CD4-positive, alpha-beta memory T cell (primary cell): ENCODE results near the gene TRMT6. TPM values are rescaled to one million over a fixed set of nuclear protein-coding genes. Genes with fewer than 3 reads are reported as not detected.
A peak's percentile ranks its signal among the peaks of the same experiment; 100 is the strongest.

Experiments used
- CTCF ChIA-PET: fragments of 350-600 bp; sonication (Branson Sonifier 250); formaldehyde crosslinking; loops from one replicate; lab custom pipeline; 2021; ENCODE audit warnings: inconsistent platforms; ENCODE audit not compliant: partially characterized antibody; lab: Charles Lee
- POLR2A ChIA-PET: fragments of 350-600 bp; sonication (Branson Sonifier 250); formaldehyde crosslinking; loops from one replicate; lab custom pipeline; 2021; ENCODE audit not compliant: partially characterized antibody; lab: Charles Lee
- DNase-seq, 5 donors: peaks; one replicate each; pipeline versions ENCODE4 v3.0.0 to v3.0.0-alpha.2; 2020 to 2022; ENCODE audit warnings: mixed read lengths in 1 of 5
- H3K27ac ChIP-seq: one replicate; pipeline ENCODE4 v1.7.0; 2013; ENCODE audit warnings: low read depth, low read length
- H3K27me3 ChIP-seq: 2 replicates; pipeline ENCODE4 v1.7.0; 2013; ENCODE audit warnings: mild to moderate bottlenecking, low read length, moderate library complexity; ENCODE audit not compliant: insufficient read depth
- H3K36me3 ChIP-seq: 2 replicates; pipeline ENCODE4 v1.7.0; 2013; ENCODE audit warnings: mild to moderate bottlenecking, low read length, moderate library complexity; ENCODE audit not compliant: insufficient read depth
- H3K4me1 ChIP-seq: 2 replicates; pipeline ENCODE4 v1.7.0; 2013; ENCODE audit warnings: mild to moderate bottlenecking, low read length, moderate library complexity; ENCODE audit not compliant: insufficient read depth
- H3K4me3 ChIP-seq, 2 donors: one replicate each; pipeline ENCODE4 v1.7.0; 2013; ENCODE audit warnings: low read length in 2 of 2, mild to moderate bottlenecking in 1 of 2
- H3K9me3 ChIP-seq, 2 donors: one replicate each; pipeline ENCODE4 v1.7.0; 2013; ENCODE audit warnings: low read length in 2 of 2, control low read depth in 1 of 2; ENCODE audit not compliant: control insufficient read depth in 1 of 2
- H3K27ac Mint-ChIP-seq, 7 donors: one replicate each; pipeline ENCODE4 v1.8.0; 2020 to 2021; ENCODE audit warnings: mixed read lengths in 7 of 7, mild to moderate bottlenecking in 6 of 7, inconsistent platforms in 3 of 7, moderate library complexity in 3 of 7
- H3K27me3 Mint-ChIP-seq, 2 donors: one replicate each; pipeline ENCODE4 v1.8.0; 2020 to 2021; ENCODE audit warnings: mixed read lengths in 2 of 2
- H3K36me3 Mint-ChIP-seq, 2 donors: one replicate each; pipeline ENCODE4 v1.8.0; 2020 to 2021; ENCODE audit warnings: mixed read lengths in 2 of 2, inconsistent platforms in 1 of 2, mild to moderate bottlenecking in 1 of 2
- H3K4me1 Mint-ChIP-seq, 4 donors: one replicate each; pipeline ENCODE4 v1.8.0; 2020 to 2021; ENCODE audit warnings: mixed read lengths in 4 of 4, mild to moderate bottlenecking in 1 of 4
- H3K4me3 Mint-ChIP-seq, 8 donors: one replicate each; pipeline ENCODE4 v1.8.0; 2020 to 2021; ENCODE audit warnings: mixed read lengths in 8 of 8, mild to moderate bottlenecking in 7 of 8, moderate library complexity in 6 of 8, inconsistent platforms in 3 of 8
- H3K9me3 Mint-ChIP-seq, 8 donors: one replicate each; pipeline ENCODE4 v1.8.0; 2020 to 2021; ENCODE audit warnings: mixed read lengths in 8 of 8, mild to moderate bottlenecking in 5 of 8, inconsistent platforms in 3 of 8, moderate library complexity in 1 of 8
- intact Hi-C: fragments of 100-400 bp; cut with micrococcal nuclease; formaldehyde crosslinking; loops from one replicate; pipeline ENCODE4 v1.15.1; 2023
- polyA plus RNA-seq, 2 donors: library from polyadenylated mRNA; unstranded; fragments of 300-500 nt; fragmentation: Illumina TruSeq; gene quantifications; one replicate each; pipeline ENCODE4 v1.2.3, GENCODE V29; 2021
- total RNA-seq, 2 experiments: library from RNA; stranded (reverse); gene quantifications; one replicate each; pipeline ENCODE4 v1.2.3, GENCODE V29; 2021

The TRMT6 gene
- total and polyA plus RNA-seq, 4 experiments from 2014 or later: 13.4 to 21.0 (median 18.1) TPM

- Histone ChIP-seq H3K36me3 (no peaks in the 10 kb centered on the region), H3K4me3 (no peak overlapping the region), H3K27me3 (peaks cover 12% of the 10 kb centered on the region), H3K4me1 (peaks cover 9% of the 10 kb centered on the region), H3K9me3 (no peaks in the 10 kb centered on the region), H3K27ac (no peak overlapping the region)
- POLR2A ChIA-PET: no interaction called here
- Mint-ChIP-seq H3K4me1 (peaks cover 6 to 14% (median 10%) of the 10 kb centered on the region in 4 donors), H3K27ac (no peak overlapping the region), H3K36me3 (no peaks in the 10 kb centered on the region), H3K4me3 (peak overlapping the region in 1 of 8 donors; percentile 78), H3K27me3 (peaks cover 29 to 35% of the 10 kb centered on the region in 2 donors), H3K9me3 (peaks cover 0 to 4% (median 0%) of the 10 kb centered on the region in 8 donors)
- DNase-seq: no peak
- intact Hi-C loops: no loop called here
- CTCF ChIA-PET: no interaction called here
Measured at GRCh38 chr20:5910186-5910585, 40.1 kb downstream of the TRMT6 start.

- Histone ChIP-seq H3K4me3 (no peak overlapping the region), H3K27me3 (peaks cover 12% of the 10 kb centered on the region), H3K27ac (no peak overlapping the region), H3K9me3 (no peaks in the 10 kb centered on the region), H3K36me3 (no peaks in the 10 kb centered on the region), H3K4me1 (peaks cover 9% of the 10 kb centered on the region)
- CTCF ChIA-PET: no interaction called here
- DNase-seq: no peak
- Mint-ChIP-seq H3K4me3 (no peak overlapping the region), H3K27ac (no peak overlapping the region), H3K27me3 (peaks cover 29 to 35% of the 10 kb centered on the region in 2 donors), H3K9me3 (peaks cover 0 to 4% (median 0%) of the 10 kb centered on the region in 8 donors), H3K36me3 (no peaks in the 10 kb centered on the region), H3K4me1 (peaks cover 6 to 14% (median 10%) of the 10 kb centered on the region in 4 donors)
- POLR2A ChIA-PET: no interaction called here
- intact Hi-C loops: no loop called here
Measured at GRCh38 chr20:5908981-5909380, 41.4 kb downstream of the TRMT6 start.

- no peak for DNase-seq
- CTCF ChIA-PET: no interaction called here
Measured at GRCh38 chr20:5900908-5901307, 49.4 kb downstream of the TRMT6 start.

GRCh38 chr20:5899444-5899843 lies 50.9 kb downstream of the TRMT6 start:
- Mint-ChIP-seq H3K4me1 (no peaks in the 10 kb centered on the region), H3K36me3 (no peaks in the 10 kb centered on the region), H3K27me3 (peaks cover 8 to 15% of the 10 kb centered on the region in 2 donors), H3K4me3 (no peak overlapping the region), H3K27ac (no peak overlapping the region), H3K9me3 (peaks cover 0 to 4% (median under 1%) of the 10 kb centered on the region in 8 donors)
- intact Hi-C loops: no loop called here
- ChIA-PET POLR2A (no interaction called here), CTCF (no interaction called here)
- Histone ChIP-seq H3K27me3 (no peaks in the 10 kb centered on the region), H3K36me3 (no peaks in the 10 kb centered on the region), H3K27ac (no peak overlapping the region), H3K4me3 (no peak overlapping the region), H3K4me1 (no peaks in the 10 kb centered on the region), H3K9me3 (no peaks in the 10 kb centered on the region)
- DNase-seq: no peak

More at GRCh38 chr20:5900908-5901307, 49.4 kb downstream of the TRMT6 start:
- H3K36me3 Mint-ChIP-seq: no peaks in the 10 kb centered on the region
- Histone ChIP-seq H3K9me3 (no peaks in the 10 kb centered on the region), H3K4me3 (no peak overlapping the region), H3K4me1 (no peaks in the 10 kb centered on the region), H3K36me3 (no peaks in the 10 kb centered on the region), H3K27ac (no peak overlapping the region), H3K27me3 (no peaks in the 10 kb centered on the region)
- H3K4me1 Mint-ChIP-seq: no peaks in the 10 kb centered on the region
- H3K27me3 Mint-ChIP-seq: peaks cover 7 to 12% of the 10 kb centered on the region in 2 donors
- H3K4me3 Mint-ChIP-seq: no peak overlapping the region
- H3K27ac Mint-ChIP-seq: no peak overlapping the region
- intact Hi-C loops: no loop called here
- POLR2A ChIA-PET: no interaction called here
- H3K9me3 Mint-ChIP-seq: peaks cover 0 to 4% (median 0%) of the 10 kb centered on the region in 8 donors

DNA sequence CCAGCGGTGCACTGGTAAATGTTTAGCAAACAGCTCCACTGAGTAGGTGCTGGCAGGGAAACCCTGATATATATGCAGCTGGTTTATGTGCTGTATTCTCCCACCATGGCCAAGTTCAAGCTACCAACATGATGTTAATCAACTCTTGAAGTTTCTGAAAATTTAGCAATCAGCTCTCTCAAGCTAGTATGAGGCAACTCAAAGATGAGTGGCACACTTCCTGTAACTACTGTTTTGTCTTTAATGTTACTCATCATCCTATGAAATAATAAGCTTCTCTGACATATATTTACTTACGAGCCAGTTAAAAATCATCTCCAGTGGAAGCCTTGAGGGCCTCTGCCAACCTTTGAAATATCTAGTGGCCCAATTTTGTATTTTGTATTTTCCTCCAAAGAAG lies 54.7 kb downstream of the TRMT6 start:
- no peak for DNase-seq
- intact Hi-C loops: no loop called here
- ChIA-PET POLR2A (no interaction called here), CTCF (interaction anchor here (0.8 kb wide), 1 partner anchor 16 kb away, joined by 3 read pairs; no protein-coding TSS in a partner anchor)
- H3K36me3 Mint-ChIP-seq: no peaks in the 10 kb centered on the region
- H3K27me3 Mint-ChIP-seq: peaks cover 8 to 17% of the 10 kb centered on the region in 2 donors
- H3K4me3 ChIP-seq: no peak overlapping the region
- H3K27ac ChIP-seq: no peak overlapping the region
- H3K4me1 ChIP-seq: no peaks in the 10 kb centered on the region
- H3K4me1 Mint-ChIP-seq: no peaks in the 10 kb centered on the region
- no peaks in the 10 kb centered on the region for H3K9me3 ChIP-seq
- H3K36me3 ChIP-seq: no peaks in the 10 kb centered on the region
- no peak overlapping the region for H3K27ac Mint-ChIP-seq
- no peaks in the 10 kb centered on the region for H3K27me3 ChIP-seq
- no peak overlapping the region for H3K4me3 Mint-ChIP-seq
- peaks cover 0 to 4% (median under 1%) of the 10 kb centered on the region in 8 donors for H3K9me3 Mint-ChIP-seq

- Mint-ChIP-seq H3K27me3 (peaks cover 8 to 17% of the 10 kb centered on the region in 2 donors), H3K27ac (no peak overlapping the region), H3K9me3 (peaks cover 0 to 3% (median 0%) of the 10 kb centered on the region in 8 donors), H3K36me3 (no peaks in the 10 kb centered on the region), H3K4me3 (no peak overlapping the region), H3K4me1 (no peaks in the 10 kb centered on the region)
- POLR2A ChIA-PET: no interaction called here
- no peaks in the 10 kb centered on the region for H3K36me3 ChIP-seq
- CTCF ChIA-PET: no interaction called here
- no peak overlapping the region for H3K4me3 ChIP-seq
- no peaks in the 10 kb centered on the region for H3K27me3 ChIP-seq
- no peaks in the 10 kb centered on the region for H3K4me1 ChIP-seq
- no peaks in the 10 kb centered on the region for H3K9me3 ChIP-seq
- intact Hi-C loops: no loop called here
- DNase-seq: no peak
- H3K27ac ChIP-seq: no peak overlapping the region
Measured at GRCh38 chr20:5893621-5894020, 56.7 kb downstream of the TRMT6 start.

GRCh38 chr20:5893052-5893451 lies 57.3 kb downstream of the TRMT6 start:
- H3K36me3 Mint-ChIP-seq: no peaks in the 10 kb centered on the region
- DNase-seq: no peak
- H3K27ac Mint-ChIP-seq: no peak overlapping the region
- CTCF ChIA-PET: no interaction called here
- H3K4me1 Mint-ChIP-seq: no peaks in the 10 kb centered on the region
- Histone ChIP-seq H3K27me3 (no peaks in the 10 kb centered on the region), H3K36me3 (no peaks in the 10 kb centered on the region), H3K4me3 (no peak overlapping the region), H3K9me3 (no peaks in the 10 kb centered on the region), H3K27ac (no peak overlapping the region), H3K4me1 (no peaks in the 10 kb centered on the region)
- peaks cover 0 to 3% (median 0%) of the 10 kb centered on the region in 8 donors for H3K9me3 Mint-ChIP-seq
- POLR2A ChIA-PET: no interaction called here
- intact Hi-C loops: no loop called here
- H3K4me3 Mint-ChIP-seq: no peak overlapping the region
- H3K27me3 Mint-ChIP-seq: peaks cover 8 to 17% of the 10 kb centered on the region in 2 donors
